Activated CD8-positive, alpha-beta memory T cell treated with anti-CD3 and anti-CD28 coated beads for 4 hours (primary cell): ENCODE measurements around the gene DAB2IP.

Source experiments
- DNase-seq, 2 donors: peaks; one replicate each; pipeline ENCODE4 v3.0.0-alpha.2; 2020; ENCODE audit warnings: low read depth in 2 of 2

Gene DAB2IP

DNA sequence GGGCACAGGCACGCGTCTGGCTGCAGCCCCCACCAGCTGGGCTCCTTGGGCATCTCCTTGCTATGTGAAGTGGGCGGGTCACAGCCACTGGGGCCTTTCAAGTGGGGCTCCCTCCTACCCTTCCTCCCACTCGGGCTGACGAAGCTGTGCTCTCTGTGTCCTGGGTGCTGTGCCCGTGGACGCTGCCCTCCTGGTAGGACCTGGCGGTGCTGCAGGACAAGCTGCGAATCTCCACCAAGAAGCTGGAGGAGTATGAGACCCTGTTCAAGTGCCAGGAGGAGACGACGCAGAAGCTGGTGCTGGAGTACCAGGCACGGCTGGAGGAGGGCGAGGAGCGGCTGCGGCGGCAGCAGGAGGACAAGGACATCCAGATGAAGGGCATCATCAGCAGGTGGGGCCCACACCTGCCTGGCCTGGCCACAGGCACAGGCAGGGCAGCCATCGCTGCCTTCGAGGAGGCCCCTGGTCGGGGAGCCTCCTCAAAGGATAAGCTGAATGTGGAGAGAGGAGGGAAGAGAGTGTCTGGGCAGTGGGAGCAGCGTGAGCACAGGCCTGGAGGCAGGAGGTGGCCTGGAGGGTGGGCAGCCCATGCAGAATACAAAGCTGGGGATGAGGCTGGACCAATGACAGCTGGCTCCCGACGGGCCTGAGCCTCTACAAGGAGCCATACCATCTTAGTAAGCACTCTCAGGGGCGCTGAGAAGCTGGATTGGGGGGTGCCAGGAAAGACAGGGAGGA is 124.7 kb downstream of the DAB2IP start:
- DNase-seq, result no peak

DNA sequence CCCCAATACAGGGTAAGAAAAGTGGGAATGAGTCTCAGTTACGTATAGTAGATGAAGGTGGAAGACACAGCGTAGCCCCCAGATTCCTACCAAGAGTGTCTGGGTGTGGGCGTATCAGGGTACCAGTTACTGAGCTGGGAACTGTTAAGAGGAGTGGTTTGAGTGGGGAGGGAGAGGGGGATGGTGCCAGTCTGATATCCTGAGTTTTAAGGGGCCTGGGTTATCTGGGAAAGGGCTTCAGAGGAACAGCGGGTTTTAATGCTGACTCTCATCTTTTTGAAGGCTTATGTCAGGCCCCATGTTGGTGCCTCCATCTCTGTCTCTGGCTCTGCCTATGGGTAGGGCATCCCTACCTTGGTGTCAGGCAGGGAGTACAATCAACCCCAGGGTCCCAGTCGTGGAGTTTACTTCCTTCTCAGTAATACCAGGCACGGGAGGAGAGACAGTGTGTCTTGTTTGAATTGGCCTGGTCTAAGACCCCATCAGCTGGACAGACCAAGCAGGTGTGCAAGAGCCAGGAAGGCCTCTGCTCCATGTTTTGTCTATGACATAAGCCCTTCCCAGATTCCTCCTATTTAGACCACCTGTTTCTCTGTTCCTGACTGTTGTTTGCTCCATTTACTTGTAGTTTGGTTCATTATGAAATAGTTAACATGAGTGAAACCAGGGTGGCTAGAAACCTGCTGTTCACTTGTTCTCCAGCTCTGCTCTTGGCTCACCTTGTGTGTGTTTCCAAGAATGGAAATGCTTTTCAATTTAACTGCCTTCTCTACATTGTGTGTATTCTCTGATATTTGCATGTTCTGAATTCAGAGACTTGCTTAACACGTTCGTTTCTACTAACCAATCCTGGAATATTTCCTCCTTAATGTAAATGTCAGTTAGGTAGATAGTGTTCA is 125.6 kb downstream of the DAB2IP start:
- no peak for DNase-seq

DNA sequence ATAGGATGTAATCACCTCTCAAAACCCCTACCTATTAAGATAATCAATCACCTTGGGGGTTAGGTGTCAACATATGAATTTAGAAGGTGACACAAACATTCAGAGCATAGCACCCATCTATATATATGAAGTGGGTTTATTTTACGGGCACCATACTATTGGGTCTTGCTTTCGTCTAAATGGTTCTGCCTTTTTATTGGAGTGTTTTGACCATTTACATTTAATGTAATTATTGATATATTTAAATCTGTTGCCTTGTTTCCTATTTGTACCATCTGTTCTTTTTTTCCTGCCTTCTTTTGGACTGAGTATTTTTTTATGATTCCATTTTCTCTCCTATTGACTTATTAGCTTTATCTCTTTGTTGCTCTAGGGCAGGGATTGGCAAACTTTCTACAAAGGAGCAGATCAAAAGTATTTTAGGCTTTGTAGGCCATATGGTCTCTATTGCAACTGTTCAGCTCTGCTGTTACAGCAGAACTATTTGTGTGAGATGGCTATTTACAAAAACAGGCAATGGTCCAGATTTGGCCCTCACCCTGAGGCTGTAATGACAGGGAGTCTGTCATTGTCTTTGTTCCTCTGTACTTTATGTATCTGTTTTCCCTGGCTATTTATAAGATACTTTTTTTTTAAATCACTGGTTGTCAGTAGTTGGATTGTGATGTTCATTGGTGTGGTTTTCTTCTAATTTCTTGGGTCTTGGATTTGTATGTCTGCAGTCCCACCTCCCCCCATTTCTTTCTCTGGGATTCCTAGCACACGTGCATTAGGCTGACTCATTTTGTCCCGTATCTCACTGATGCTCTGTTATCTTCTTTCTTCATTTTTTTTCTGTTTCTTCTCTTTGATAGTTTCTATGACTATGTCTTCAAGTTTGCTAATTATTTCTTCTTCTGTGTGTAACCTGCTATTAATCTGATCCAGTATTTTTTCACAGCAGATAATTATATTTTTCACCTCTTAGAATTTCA is 127.1 kb downstream of the DAB2IP start:
- DNase-seq, result no peak

DNA sequence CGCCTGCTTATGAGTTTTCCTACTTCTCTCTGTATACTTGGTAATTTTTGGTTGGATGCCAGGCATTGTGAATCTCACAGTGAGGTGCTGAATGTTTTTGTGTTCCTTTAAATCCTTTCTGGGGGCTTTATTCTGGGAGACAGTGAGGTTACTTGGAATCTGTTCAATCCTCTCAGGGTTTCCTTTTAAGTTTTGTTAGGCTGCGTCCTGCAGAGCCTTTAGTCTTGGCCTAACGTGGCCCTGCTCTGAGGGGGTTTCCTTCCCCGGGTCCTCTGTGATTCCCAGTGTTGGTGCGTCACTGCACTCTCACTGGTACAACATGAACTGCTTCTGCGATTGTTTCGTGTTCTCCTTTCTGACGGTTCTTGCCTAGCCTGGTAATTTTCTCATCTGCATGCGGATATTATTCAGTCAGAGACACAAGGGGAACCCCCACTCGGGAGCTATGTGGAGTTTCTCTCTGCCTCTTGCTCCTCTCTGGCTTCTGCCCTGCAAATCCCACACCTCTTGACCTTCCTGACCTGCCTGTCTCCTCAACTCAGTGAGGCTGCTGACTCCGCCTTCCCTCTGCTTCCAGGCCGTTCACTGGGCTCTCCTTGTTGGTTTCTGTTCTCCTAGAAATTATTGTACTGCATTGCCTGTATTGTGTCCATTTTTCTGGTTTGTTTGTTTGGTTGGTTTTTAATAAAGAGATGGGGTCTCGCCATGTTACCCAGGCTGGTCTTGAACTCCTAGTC is 128.1 kb downstream of the DAB2IP start:
- DNase-seq, result no peak

DNA sequence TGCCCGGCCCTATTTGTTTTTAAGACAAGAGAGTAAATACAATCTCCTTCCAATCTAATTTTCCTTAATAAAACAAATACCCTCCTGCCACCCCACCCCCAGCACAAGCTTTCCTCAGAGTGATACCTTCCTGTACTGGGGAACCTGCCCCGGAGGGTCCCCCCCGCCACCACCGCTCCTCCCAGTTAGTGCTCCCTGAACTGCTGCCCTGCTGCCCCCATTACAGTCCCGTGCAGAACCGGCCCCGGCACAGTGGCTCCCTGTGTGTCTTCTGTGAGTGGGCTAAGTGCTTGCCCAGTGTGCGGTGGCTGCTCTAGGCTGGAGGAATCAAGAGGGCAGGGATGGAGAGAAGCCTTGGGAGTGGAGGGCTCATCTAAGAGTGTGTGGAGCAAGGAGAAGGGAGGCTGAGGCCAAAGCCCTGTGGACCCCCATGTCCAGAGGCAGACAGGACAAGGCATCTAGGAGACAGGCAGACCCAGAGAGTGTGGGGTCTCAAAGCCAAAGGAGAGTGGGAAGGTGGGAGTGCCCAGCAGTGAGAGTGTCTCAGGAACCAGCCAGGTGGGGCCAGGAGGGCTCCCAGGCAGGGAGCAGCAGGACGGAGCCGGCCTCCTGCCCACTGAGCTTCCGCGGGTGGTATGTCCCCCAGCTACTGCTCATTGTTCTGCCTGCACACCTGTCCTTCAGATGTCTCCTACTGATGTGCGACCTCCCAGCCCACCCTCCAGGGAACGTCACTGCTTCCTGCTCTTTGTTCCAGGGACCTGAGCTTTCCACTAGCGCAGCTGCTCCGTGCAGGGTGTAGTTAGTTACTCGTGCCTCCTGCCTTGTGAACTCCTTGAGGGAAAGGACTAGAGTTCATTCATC is 129.0 kb downstream of the DAB2IP start:
- DNase-seq, result no peak

DNA sequence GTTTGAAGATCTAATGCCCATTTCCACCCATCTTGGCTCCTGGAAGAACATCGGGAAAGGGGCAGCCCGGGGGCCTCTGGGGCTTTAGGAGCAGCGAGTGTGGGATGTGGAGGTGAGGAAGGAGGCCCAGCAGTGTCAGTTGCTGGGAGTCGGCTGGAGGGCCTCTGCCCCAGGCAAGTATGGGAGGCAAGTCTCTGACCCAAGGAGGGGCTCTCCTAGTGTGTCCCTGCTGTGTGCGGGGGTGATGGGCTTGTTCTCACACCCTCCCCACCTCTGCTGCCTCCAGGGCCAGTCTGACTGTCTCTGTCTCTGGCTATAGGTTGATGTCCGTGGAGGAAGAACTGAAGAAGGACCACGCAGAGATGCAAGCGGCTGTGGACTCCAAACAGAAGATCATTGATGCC is 129.7 kb downstream of the DAB2IP start:
- DNase-seq, result no peak

DNA sequence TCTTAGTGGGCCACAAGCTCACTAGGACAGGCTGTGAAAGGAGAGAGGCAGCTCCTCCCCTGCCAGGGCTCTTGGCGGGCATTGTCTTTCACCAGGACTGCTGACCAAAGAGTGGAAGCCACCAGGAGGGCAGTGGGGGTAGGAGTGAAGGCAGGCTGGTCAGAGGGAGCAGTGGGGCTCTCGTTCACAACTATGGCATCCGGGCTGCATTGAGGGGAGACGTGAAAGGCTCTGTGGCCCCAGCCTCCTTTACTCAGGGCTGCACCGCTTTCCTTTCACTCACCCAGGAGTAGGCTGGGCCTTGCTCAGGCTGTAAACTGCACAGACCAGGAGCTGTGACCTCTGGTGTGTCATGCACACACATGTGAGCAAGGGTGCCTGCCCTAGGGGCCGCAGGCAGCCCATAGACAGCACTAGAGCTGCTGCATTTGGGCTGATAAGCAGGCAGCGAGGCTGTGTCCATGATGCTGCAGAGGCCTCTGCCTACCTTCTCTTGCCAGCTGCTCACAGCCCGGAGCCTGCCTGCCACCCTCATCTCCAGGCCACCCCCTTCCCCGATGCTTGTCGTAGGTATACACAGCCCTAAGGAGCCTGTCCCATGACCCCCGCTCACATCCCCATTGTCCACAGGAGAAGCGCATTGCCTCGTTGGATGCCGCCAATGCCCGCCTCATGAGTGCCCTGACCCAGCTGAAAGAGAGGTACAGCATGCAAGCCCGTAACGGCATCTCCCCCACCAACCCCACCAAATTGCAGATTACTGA is 130.4 kb downstream of the DAB2IP start:
- DNase-seq, result no peak

DNA sequence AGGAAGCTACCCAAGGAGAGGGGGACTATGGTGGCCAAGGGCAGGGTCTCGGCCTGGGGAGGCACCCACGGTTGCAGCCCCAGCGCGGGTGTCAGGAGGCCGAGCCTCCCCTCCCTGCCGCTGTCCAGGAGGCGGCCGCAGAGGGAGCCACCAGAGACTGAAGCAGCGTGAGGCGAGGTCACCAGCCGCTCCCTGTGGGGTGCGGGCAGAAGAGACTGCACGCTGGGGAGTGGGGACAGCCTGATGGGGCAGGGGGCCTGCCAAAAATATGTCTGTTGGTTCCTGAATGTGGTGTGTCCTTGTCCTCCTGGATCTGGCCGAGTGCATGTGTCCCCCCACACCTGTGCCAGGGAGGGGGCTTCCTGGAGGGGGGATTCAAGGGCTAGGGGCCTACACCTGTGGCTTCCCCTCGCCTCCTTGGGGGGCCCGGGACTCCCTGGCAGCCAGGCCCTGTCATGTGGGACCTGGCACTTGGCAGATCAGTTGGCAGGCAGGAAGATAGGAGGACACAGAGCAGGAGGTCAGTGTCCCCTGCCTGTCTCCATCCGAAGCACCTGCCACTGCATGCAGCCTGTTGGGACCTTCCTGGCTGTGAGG is 131.2 kb downstream of the DAB2IP start:
- DNase-seq, result no peak

DNA sequence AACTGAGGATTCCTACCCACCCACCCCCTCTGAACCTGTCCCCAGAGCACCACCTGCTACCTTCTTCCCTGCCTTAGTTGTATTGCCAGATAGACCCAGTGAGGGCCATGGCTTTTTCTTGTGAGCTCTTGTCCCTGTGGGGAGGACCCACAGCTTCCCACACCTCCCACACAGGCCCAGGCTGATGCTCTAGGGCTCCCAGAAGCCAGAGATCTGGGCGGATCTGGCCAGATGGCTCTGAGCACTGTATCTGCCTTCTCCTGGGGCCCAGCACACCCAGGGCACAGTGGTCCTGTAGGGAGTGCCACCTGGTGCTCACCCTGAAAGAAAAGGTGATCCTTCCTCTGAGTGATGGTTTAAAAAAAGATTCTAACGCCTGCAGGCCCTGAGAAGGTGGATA is 131.7 kb downstream of the DAB2IP start:
- no peak for DNase-seq

DNA sequence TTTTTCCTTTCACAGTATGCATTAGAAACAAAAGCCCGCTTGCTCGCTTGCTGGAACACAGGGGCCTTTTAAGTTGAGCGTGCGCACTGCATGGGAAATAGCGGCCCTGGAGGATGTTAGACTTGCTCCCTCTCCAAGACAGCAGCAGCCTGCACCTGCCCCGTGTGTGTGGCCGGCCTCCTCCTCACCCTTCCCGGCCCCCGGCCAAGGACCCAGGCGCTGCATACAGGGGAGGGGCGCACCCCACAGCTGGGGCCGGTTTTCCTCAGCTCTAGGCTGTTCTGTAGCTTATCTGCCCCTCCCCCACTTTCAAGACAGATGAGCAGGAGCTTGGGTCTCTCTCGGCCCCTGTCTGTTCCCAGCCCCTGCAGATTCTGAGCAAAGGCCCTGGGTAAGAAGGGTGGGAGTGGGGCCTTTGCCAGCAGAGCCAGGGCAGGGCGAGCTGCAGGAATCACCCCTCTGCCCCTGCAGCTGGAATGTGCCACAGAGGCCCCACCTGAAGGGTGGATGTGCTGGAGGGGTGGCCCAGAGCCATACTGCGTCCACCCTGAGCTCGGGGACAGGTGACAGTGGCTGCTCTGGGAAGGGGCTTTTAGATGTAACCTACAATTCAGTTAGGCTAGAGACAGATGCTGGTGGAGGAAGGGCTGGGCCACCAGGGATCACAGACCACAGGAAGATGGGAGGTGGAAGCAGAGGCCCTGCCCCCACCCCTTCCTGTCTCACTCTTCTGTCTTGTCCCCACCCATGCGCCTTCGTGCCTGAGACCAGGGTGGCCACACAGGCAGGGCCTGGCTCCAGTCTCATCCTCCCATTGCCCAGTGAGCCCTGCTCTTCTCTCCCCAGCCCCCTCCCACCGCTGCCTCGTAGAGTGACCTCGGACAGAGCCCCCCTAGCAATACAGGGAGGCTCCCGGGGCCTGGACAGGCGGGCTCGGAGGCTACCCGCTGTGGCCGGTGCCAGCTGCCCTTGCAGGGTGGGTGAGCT is 132.4 kb downstream of the DAB2IP start:
- DNase-seq, result no peak

DNA sequence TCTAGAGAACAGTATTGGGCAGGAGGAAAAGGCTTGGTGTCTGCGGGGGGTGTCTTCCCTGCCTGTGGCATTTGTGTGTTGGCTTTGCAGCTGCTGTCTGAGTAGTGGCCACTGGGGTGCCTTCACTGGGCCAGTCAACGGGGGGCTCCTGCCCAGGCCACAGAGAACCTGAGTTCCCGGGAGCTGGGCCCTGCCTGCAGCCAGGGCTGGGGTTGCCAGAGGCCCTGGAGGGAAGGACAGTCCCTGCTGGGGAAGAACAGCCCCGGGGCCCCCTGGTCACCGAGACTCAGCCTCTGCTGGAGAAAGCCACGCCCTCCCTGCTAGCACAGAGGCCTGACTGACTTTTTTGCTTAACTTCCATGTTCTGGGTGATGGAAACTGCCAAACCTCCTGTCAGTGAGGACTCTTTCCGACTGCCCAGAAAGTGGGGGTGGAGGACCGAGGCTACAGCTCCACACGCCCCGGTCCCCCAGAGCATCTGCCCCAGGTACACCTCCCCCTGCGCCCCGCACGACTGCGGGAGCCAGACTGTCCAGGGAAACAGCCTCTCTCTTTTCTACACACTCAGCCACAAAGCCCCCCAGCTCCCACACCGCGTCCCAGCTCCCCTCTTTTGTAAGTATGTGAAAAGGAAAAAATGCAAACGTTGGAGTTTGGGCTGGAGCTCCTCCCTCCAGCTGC is 133.4 kb downstream of the DAB2IP start:
- no peak for DNase-seq

DNA sequence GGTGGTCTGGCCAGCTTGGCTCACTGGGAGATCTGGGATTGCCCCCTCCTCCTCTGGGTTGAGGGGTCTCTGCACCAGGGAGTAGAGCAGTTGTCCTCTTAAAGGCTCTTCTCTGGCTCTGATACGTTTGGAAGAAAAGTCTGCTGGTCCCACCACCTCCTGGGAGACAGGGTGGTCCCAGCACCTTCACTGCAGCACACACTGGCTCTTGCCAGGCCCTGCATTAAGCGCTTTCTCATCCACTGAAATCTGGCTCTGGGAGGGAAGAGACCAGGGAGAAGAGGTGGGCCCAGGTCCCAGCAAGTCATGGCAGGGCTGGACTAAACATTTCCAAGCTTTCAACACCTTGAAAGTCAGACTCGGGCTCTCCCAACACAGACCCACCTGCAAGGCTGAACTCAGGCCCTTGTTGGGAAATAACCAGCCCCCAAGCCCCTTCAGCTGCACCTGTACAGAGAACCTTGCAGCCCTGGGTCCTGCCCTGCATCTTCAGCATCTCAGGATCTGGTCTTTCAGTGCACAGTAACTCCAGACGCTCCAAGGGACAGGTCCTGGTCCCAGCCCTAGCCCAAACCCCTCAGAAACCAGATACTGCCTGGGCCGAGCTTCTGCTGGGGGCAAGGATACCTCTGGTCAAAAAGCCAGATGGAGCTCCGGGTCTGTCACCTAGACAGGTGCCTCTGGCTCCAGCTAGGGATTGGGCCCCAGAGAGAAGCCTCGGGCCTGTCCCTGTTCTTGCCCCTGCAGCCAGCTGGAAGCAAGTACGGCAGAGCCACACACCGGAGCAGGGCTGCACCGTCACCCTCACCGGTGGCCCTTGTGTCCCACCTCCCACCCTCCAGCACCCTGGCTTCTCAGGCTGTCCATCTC is 134.5 kb downstream of the DAB2IP start:
- DNase-seq, result no peak

DNA sequence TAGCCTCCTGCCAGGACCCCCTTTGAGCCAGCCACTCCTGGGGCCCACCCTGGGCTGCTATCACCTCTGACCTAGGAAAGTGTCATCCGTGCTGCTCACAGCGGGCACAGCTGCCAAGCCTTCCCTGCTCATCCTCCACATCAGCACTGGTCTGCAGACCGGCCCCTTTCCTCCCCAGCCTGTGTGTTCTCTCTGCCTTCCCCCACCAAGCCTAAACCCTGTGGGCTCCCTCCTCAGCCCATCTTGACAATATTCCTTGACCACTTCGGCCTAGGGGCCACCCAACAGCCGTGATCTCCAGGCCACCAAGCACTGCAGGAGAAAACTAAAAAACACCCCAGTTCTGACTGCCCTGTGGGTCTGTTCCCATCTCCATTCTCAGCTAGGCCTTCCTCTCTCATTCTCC is 135.1 kb downstream of the DAB2IP start:
- no peak for DNase-seq

DNA sequence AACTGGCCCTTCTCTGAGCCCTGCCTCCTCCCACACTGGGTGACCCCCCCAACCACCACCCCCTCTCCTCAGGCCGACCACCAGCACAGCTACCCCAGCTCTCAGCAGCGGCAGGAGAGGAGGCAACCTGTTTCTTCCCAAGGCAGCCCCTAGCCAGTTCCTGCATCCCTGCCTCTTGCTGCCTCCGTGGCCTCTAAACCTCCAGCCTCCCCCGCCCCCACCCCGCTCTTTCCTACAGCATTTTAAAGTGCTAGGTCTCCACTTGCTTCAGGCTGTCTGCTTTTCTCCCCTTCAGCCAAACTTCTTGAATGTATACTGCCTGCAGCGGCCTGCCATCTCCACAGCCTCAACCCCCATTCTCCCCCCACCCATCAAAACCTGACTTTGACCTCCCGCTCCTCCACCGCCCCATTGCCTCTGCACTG is 135.6 kb downstream of the DAB2IP start:
- DNase-seq, result no peak

DNA sequence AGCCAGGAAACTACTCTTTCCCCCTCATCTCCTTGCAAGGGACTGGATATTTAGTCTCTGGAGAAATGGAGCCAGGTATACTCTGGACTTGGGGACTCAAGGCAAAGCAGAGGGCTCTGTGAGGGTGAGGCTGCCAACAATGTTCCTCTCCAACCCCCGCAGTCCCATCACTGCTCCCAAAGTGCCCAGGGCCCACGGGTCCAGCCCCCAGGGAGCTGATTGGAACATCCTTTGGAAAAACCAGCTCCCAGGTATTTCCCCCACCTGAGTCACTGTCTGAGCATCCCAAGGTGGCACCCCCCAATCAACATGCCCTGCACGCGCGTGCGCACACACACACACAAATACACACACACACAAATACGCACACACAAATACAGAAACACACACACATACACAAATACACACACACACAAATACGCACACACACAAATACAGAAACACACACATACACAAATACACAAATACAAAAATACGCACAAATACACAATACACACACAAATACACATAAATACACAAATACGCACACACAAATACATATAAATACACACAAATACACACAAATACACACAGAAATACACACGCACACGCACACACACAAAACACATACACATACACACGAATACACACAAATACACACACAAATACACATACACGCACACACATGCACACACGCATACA is 137.4 kb downstream of the DAB2IP start:
- no peak for DNase-seq

DNA sequence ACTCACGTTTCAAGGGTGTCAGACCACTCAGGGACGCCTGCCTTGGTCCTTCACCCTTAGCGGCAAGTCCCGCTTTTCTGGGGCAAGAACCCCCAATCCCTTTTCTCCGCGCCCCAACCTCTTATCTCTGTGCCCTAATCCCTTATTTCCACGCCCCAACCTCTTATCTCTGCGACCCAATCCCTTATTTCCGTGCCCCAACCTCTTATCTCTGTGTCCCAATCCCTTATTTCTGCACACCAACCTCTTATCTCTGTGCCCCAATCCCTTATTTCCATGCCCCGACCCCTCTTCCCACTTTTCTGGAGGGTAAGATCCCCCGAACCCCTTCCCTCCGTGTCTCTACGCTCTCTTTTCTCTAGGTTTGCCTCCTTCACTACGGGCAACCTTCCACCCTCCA is 139.4 kb downstream of the DAB2IP start:
- no peak for DNase-seq
